Urinary bladder (tissue), 4 donors: ENCODE results near the gene SPAAR. TPM values are rescaled to one million over a fixed set of nuclear protein-coding genes. Genes with fewer than 3 reads are reported as not detected.

ENCODE experiments used
- DNase-seq: peaks from one replicate; pipeline ENCODE4 v3.0.0-alpha.2; 2015; ENCODE audit errors: extremely low spot score
- H3K27ac ChIP-seq: one replicate; pipeline ENCODE4 v1.5.1; 2013; ENCODE audit warnings: low read depth, mild to moderate bottlenecking, moderate library complexity
- H3K36me3 ChIP-seq: one replicate; pipeline ENCODE4 v1.6.1; 2013; ENCODE audit warnings: mild to moderate bottlenecking, moderate library complexity; ENCODE audit not compliant: insufficient read depth
- H3K4me1 ChIP-seq: one replicate; pipeline ENCODE4 v1.6.1; 2013; ENCODE audit warnings: mild to moderate bottlenecking, moderate library complexity; ENCODE audit not compliant: insufficient read depth
- H3K4me3 ChIP-seq: one replicate; pipeline ENCODE4 v1.5.1; 2013; ENCODE audit warnings: low read depth, low read length
- WGBS: extraction: QIAGEN DNeasy Blood & Tissue Kit; methylation state at CpG from one replicate; pipeline ENCODE4 v1.1.7; 2013; 5-methylcytosine and 5-hydroxymethylcytosine counted together
- polyA plus RNA-seq: library from polyadenylated mRNA; stranded (reverse); fragments of 200-250 nt; gene quantifications from one replicate; pipeline ENCODE4 v1.2.3, GENCODE V29; 2013
- total RNA-seq: library from RNA; depleted of rRNA; stranded (reverse); fragments of >200 nt; gene quantifications from one replicate; pipeline ENCODE4 v1.2.3, GENCODE V29; 2014
- donor health status: healthy with polysubstance abuse.
- donor health status: healthy.

SPAAR gene
- total and polyA plus RNA-seq, 2 donors = 1.4 TPM; not detected in 1

DNA sequence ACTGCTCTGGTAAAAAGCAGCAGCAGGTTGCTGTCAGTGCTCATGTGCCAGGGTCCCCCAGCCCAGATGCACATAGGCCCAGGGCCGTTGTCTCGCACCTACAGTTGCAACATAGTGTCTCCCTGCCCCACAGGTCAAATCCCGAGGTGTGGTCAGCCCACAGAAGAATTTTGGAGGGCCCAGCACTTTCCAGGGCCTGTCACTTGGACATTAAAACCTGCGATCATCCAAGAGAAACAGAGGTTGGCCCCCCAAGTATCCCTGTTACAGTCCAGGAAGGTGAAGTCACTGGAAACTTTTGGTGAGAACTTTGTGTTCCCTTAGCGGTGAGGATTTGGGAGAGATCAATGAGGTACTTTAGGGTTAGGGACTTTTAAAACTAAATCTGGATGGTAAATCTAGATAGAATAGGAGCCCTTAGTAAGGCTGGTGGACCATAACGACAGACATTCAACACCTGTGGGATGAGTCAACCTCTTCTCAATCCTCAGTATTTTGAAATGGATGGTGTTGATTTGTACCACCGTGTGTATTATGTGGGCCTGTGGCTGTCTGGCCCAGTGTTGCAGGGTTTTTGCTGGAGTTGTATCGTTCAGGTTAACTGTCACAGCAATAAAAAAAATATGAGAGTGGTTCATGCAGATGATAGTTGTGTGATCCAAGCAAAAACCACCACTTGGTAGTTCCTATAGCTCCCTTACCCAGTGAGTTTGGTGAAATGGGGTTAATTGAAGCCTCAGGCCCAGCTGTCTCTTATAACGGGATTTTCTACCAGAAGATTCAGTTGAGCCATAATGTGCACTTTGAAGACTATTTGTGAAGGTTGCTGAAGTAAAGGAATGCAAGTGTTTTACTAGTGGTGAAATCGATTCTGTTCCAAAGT, 29.4 kb downstream of the SPAAR start:
- WGBS = 85% methylated on average over 10 of the region's 10 CpGs
- H3K36me3 ChIP-seq = no peaks in the 10 kb centered on the region
- no peak for DNase-seq
- no peak overlapping the region for H3K4me3 ChIP-seq
- H3K27ac ChIP-seq = no peak overlapping the region
- H3K4me1 ChIP-seq = no peaks in the 10 kb centered on the region

DNA sequence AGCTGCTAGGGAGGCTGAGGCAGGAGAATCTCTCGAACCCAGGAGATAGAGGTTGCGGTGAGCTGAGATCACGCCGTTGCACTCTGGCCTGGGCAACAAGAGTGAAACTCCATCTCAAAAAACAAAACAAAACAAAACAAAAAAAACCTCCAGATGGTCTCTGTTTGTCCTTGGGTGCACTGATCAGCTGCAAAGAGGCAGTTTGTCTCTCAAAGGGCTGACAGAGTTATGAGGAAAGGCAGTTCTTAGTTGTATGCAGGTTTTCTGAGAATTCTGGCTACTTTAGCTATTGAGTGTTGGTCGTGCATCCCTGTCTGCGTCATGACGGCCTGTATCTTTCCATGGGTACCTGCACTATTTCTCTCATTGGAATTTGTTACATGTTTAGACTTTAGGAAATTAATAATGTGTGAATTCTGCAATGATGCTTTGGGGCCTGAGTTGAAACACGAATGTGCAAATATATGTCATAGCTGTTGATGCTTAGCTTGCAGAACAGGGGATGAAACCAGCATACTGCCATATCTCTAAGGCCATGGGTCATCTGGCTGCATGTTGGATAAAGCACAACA, 30.5 kb downstream of the SPAAR start:
- 87% methylated on average over 8 of the region's 8 CpGs for WGBS
- H3K36me3 ChIP-seq = no peaks in the 10 kb centered on the region
- no peaks in the 10 kb centered on the region for H3K4me1 ChIP-seq
- H3K4me3 ChIP-seq = no peak overlapping the region
- H3K27ac ChIP-seq = no peak overlapping the region
- no peak for DNase-seq

DNA sequence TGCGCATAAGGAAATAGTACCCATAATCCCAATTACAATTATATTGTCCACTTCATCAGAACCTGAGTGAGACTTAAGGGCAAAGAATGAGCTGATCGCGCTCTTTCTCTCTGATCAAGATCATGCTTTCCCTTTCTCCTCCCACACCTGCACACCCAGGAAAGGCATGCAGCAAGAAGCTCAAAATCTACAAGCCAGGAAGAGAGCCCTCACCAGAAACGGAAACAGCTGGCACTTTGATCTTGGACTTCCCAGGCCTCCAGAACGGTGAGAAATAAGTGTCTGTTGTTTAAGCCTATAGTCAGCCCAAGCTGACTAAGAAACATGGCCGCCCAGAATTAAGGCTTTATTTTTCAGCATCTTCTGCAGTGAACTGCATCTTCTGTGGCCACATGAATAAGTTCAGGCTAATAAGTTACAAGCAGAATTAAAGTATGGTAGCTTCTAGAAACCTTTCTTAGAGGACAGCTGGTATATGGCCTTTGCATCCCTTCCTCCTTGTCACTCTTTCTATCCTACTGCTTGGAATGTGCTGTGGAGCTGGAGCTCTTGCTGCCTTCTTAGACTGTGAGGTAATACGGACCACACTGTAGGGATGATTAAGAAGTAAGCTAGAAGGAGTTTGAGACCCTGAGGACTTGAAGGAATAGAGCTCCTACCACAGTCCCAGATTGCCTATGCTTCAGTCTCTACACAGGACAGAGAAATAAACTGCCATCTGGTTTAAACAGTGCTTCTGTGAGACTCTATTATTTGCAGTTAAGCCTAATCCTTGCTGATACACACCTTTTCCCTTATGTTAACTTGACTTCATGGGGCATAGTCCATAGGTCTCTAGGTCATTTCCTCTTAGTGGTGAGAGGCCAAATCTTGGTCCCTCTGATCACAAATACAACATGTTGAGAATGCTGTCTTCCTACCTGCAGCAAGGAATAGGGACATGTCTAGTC, 31.4 kb downstream of the SPAAR start:
- WGBS = 62% methylated on average over 7 of the region's 7 CpGs
- no peak for DNase-seq
- Histone ChIP-seq H3K36me3 (no peaks in the 10 kb centered on the region), H3K27ac (no peak overlapping the region), H3K4me1 (no peaks in the 10 kb centered on the region), H3K4me3 (no peak overlapping the region)

DNA sequence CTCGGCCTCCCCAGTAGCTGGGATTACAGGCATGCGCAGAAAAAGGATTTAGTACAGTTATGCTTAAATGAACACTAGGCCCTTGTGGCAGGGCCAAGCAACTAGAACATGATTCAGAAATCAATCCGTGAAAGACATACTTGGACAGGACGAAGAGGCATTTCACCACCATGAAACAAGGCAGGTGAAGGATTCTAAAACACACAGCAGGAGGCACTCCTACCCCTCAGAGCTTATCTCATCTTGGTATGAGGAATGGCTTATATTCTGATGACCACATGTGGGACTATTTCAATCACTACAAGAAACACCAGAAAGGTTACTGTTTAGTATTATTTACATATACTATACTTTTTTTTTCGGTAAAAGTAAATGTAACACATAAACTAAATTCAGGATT, 33.0 kb downstream of the SPAAR start:
- Histone ChIP-seq H3K27ac (no peak overlapping the region), H3K4me1 (no peaks in the 10 kb centered on the region), H3K4me3 (no peak overlapping the region), H3K36me3 (no peaks in the 10 kb centered on the region)
- WGBS = 94% methylated on average over 5 of the region's 5 CpGs
- DNase-seq = no peak

DNA sequence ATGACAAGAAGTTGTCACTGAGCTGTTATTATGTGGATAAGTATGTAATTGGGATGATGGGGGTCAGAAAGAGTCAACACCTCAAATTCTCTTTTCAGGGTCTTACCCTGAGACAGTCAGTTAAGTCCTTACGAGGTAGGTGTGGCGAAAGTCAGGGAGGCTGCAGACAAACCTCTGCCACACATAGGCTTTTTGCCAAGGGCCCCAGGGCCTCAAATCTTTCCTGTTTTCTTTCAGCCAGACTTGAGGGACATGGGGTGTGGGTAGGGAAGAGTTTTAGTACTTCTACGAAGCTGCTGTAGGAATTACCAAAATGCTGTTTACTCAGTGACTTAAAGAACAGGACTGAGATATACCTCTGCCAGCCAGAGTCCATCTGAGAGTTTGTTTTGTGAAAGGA, 34.9 kb downstream of the SPAAR start:
- no peak overlapping the region for H3K27ac ChIP-seq
- H3K4me1 ChIP-seq = no peaks in the 10 kb centered on the region
- H3K4me3 ChIP-seq = no peak overlapping the region
- 80% methylated on average over 3 of the region's 3 CpGs for WGBS
- no peak for DNase-seq
- H3K36me3 ChIP-seq = no peaks in the 10 kb centered on the region

DNA sequence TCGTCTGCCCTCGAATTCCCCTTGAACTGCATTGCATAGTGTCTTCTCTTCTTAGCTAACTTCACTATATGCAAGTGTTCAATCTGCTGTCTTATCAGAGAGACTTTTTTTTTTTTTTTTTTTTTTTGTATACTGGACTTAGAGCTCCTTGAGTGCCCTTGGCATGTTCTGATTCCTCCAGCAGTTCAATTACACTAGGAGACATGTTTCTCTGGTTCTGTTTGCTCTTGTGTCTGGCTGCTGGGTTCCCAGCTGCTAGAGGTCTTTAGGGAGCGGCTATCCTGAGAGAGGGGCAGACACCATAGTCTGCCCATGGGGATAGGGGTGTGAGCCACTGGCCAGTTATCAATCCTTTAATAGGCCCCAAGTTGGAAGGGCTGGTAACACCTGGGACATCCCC, 35.6 kb downstream of the SPAAR start:
- no peaks in the 10 kb centered on the region for H3K4me1 ChIP-seq
- H3K4me3 ChIP-seq = no peak overlapping the region
- no peak for DNase-seq
- no peak overlapping the region for H3K27ac ChIP-seq
- no peaks in the 10 kb centered on the region for H3K36me3 ChIP-seq
- 89% methylated on average over 3 of the region's 3 CpGs for WGBS

DNA sequence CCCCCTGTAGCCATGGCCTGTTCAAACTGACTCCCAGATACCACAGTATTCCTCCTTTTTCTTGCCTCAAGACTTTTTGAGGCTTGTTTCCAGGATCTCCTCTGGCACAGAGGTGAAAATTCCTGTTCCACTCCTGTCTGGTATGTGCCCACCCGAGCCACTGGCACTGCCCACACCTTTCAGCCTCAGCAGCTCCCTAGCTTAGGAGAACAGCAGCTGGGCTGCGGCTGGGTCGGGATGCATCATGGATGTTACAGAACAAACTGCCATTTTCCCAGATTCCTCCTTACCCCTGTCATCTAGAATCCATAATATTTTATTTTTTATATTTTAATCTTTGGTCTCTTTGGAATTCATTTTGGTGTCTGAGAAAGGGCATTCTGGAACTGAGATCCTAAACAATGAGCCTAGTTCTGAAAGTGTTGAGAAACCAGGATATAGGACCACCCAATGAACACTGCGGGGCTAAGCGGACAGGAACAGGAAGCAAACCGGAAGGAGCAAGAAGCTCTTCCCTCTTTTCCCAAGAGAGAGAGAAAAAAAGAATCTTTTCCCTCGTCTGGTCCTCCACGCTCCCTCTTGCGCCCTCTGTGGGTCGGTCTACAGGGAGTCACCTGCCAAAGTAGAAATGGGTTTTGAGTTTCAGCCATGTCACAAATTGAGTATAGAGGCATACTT, 36.2 kb downstream of the SPAAR start:
- no peak overlapping the region for H3K27ac ChIP-seq
- 24% methylated on average over 10 of the region's 10 CpGs for WGBS
- H3K36me3 ChIP-seq = no peaks in the 10 kb centered on the region
- DNase-seq = peak; percentile 54
- no peak overlapping the region for H3K4me3 ChIP-seq
- no peaks in the 10 kb centered on the region for H3K4me1 ChIP-seq

DNA sequence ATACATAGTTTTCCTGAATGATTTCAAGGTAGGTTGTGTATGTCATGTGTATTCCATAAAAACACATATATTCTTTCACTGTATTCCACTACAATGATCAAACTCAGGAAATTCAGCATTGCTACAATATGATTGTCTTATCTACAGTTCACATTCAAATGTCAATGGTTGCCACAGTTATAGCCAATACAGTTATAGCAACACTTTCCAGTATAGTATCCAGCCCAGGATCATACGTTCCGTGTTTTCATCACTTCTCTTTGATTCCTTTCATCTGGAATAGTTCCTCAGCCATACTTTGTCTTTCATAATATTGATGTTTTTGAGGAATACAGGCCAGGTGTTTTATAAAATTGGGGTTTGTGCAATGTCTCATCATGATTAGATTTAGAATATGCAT, 39.2 kb downstream of the SPAAR start:
- H3K27ac ChIP-seq = no peak overlapping the region
- no peaks in the 10 kb centered on the region for H3K36me3 ChIP-seq
- 52% methylated on average over 2 of the region's 2 CpGs for WGBS
- no peaks in the 10 kb centered on the region for H3K4me1 ChIP-seq
- DNase-seq = no peak
- no peak overlapping the region for H3K4me3 ChIP-seq

DNA sequence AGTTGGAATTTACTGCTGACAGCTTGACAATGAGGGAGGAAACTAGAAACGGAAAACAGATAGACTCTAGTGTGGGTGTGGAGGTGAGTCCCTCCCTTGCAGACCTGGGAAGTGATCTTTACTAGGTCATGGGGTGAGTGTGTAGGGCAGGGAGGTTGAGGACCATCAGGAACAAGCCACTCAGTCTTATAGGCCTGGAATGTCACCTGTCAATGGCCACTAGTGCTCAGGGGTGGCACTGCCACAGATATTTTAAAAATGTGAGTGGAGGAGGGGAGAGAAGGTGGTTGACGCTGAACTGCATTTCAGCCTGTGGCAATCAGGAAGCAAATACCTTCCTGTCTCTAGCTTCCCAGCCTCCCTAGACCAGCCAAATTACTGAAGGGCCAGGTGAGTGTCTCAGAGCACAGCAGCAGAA, 39.6 kb downstream of the SPAAR start:
- Histone ChIP-seq H3K4me3 (no peak overlapping the region), H3K27ac (no peak overlapping the region), H3K36me3 (no peaks in the 10 kb centered on the region), H3K4me1 (no peaks in the 10 kb centered on the region)
- 38% methylated on average over 2 of the region's 2 CpGs for WGBS
- DNase-seq = no peak

DNA sequence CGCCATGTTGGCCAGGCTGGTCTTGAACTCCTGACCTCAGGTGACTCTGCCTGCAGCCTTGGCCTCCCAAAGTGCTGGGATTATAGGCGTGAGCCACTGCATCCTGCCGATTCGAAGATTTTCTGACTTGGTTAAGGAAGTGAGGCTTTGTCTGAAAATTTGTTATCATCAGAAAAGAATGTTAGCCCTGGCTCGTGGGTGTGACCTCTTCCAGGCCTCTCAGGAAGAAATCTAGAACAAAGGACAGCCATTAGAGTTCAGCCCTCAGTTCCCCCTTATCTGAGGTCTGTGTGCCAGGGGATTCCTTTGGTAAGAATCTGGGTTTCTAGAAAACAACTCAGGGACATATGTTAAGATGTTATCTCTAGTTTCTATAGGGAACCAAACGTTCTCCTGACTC, 42.4 kb downstream of the SPAAR start:
- WGBS = 51% methylated on average over 6 of the region's 6 CpGs
- H3K4me3 ChIP-seq = no peak overlapping the region
- no peak overlapping the region for H3K27ac ChIP-seq
- DNase-seq = no peak
- no peaks in the 10 kb centered on the region for H3K4me1 ChIP-seq
- H3K36me3 ChIP-seq = no peaks in the 10 kb centered on the region

DNA sequence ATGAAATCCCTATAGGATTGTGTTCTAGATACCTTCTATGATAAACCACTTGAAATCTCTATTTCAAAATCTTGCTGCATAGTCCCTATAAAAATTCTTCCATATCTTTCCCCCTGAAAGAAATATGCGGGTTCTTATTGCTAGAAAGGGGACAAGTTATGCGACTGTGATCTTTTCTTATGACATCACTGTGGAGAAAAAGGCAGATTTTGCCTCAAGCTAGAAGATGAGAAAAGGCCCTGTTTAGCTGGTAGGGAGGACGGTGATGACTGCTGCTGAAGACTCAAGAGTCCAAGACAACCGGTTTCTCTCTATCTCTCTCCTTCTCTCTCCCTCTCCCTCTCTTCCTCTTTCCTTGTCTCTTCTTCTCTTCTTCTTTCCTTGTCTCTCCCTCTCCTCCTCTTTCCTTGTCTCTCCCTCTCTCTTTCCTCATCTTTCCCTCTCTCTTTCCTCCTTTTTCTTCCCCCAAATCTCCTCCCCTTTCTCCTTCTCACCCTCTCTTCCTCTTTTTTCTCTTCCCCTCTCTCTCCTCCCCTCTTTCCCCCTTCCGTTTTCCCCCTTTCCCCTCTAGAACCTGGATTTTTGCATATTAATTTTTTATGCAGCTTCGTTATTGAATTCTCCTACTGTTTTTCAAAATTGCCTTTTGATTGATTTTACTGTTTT, 43.4 kb downstream of the SPAAR start:
- no peak overlapping the region for H3K27ac ChIP-seq
- H3K4me3 ChIP-seq = no peak overlapping the region
- WGBS = 66% methylated on average over 6 of the region's 6 CpGs
- H3K4me1 ChIP-seq = no peaks in the 10 kb centered on the region
- no peaks in the 10 kb centered on the region for H3K36me3 ChIP-seq
- DNase-seq = no peak

DNA sequence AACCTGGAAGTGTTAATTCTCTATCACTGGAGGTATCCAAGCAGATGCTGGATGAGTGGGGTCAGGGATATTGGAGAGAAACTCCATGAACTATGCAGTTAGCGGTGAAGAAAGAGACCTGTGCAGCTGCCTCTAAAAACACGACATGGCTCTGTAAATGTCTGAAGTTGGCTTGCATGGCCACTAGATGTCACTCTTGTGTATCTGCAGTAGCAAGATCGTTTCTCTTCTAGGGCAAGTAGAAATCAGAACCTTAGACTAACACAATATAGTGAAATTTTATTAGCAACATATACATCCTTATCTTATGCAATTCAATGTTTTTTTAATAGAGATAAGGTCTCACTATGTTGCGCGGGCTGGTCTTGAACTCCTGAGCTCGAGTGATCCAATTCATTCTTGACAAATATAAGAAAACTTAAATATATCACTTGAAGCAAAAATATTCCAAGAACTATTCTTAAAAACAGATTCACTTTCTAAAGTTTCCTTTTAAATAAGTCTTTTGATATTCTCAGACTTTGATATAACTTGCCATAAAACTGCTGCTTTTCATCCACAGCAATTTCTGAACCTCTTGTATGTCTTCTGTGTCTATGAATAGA, 45.8 kb downstream of the SPAAR start:
- Histone ChIP-seq H3K4me1 (no peaks in the 10 kb centered on the region), H3K27ac (no peak overlapping the region), H3K4me3 (no peak overlapping the region), H3K36me3 (no peaks in the 10 kb centered on the region)
- 6% methylated on average over 6 of the region's 6 CpGs for WGBS
- DNase-seq = peak; percentile 23
